ENCODE data around the gene PTRH1. TPM values are rescaled to one million over a fixed set of nuclear protein-coding genes. Genes with fewer than 3 reads are reported as not detected.

The PTRH1 gene
- total RNA-seq, 1 donor from 2014 or later = 9.1 TPM

DNA sequence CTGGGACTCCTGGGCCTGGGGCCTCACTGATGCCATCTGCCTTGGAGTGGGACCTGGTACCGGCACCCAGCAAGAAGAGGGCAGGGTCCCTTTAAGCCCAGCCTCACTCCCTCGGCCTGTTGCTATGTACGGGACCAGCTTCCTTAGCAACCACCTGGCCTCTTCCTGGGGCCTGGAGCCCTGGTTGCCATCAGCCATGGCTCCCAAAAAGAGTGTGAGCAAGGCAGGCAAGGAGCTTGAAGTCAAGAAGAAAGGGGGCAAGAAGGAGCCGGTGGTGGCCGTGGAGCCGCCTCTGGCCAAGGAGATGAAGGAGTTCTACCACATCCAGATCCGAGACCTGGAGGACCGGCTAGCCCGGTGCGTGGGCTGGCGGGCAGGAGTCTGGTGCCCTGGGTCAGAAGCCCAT lies 8.6 kb downstream of the PTRH1 start, which contains the start of gene CFAP157:
Gene CFAP157, plus strand, starts transcription at position 153 of the 406 bp plus-strand sequence. Its CDS starts 44 bp downstream, at position 197.
- Histone ChIP-seq H3K4me3 (no peak within 1 kb of the TSS), H3K27ac (no peak within 1 kb of the TSS), H3K4me1 (no peaks in the 10 kb centered on the region), H3K36me3 (peaks cover 3% of the 10 kb centered on the region), H3K27me3 (ENCODE audit: low read depth) (no peaks in the 10 kb centered on the region), H3K9me3 (no peaks in the 10 kb centered on the region)
- intact Hi-C loops (cut with DNase I) = no loop called here
- ATAC-seq = peak; percentile 31 to 40
- TF ChIP-seq, protein P1, sequence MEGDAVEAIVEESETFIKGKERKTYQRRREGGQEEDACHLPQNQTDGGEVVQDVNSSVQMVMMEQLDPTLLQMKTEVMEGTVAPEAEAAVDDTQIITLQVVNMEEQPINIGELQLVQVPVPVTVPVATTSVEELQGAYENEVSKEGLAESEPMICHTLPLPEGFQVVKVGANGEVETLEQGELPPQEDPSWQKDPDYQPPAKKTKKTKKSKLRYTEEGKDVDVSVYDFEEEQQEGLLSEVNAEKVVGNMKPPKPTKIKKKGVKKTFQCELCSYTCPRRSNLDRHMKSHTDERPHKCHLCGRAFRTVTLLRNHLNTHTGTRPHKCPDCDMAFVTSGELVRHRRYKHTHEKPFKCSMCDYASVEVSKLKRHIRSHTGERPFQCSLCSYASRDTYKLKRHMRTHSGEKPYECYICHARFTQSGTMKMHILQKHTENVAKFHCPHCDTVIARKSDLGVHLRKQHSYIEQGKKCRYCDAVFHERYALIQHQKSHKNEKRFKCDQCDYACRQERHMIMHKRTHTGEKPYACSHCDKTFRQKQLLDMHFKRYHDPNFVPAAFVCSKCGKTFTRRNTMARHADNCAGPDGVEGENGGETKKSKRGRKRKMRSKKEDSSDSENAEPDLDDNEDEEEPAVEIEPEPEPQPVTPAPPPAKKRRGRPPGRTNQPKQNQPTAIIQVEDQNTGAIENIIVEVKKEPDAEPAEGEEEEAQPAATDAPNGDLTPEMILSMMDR (IDR thresholded peaks at IDR 0.05) = no peak
- DNase-seq = no peak

DNA sequence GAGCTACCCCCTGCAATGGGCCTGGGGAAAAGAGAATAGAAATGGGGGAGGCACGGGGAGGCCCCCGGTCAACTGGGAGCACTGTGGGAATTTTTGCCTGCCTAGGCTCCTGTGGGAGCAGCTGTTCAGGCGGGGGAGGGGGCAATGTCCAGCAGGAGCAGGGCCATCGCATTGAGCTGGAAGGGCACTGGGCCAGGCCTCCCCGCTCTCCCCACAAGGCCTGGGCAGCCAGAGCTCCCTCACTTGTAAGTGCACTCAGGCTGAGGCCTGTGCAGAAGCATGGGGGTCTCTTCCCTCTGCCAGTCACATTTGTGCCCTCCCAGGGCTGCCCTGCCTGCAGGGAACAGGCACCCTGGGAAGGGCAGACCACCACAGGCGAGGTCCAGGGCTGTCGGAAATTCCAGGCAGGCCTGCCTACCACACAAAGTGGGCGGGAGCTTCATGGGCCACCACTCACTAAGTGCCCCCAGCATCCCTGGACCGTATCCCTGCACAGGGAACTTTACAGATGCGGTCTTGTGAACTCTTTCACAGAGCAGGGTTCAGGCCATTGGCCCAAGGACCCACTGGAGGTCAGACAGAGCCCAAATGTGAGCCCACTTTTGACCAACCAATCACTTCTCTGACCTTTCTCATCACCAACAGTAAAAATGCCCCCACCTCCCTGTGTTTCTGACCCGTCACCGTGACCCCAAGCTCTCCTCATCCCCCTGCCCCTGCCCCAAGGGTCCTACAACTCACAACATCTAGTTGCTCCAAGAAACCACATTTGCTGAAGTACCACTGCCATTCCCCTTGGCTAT lies 9.7 kb downstream of the PTRH1 start:
- Histone ChIP-seq H3K27me3 (ENCODE audit: low read depth) (no peaks in the 10 kb centered on the region), H3K4me3 (no peak overlapping the region), H3K9me3 (no peaks in the 10 kb centered on the region), H3K27ac (no peak overlapping the region), H3K36me3 (no peaks in the 10 kb centered on the region), H3K4me1 (no peaks in the 10 kb centered on the region)
- TF ChIP-seq, protein P1 (IDR thresholded peaks at IDR 0.05) = no peak
- ATAC-seq = peak in 1 of 2 donors; percentile 8
- no peak for DNase-seq
- intact Hi-C loops (cut with DNase I) = no loop called here

DNA sequence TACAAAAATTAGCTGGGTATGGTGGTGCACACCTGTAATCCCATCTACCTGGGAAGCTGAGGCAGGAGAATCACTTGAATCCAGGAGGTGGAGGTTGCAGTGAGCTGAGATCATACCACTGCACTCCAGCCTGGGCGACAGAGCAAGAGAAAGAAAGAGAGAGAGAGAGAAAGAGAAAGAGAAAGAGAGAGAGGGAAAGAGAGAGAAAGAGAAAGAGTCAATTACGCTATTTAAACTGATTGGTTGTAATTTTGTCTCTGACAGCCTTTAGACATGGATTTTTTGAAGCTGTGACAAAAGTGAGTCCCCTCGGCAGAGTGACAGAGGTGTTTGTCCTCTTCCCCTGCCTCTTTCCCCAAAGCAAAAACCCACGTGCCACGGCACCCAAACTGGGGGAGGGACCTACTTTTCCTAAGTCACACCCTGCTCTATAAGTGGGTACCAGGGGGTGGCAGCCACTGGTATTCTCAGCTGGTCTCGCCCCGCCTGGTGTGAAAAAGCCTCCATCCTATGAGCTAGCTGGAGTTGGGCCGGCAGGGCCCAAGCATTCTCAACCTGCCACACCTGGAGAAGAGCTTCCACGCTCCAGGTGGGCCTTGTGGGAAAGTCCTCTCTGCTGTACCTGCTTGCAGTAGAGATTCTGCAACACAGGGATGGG lies 12.0 kb downstream of the PTRH1 start:
- Histone ChIP-seq H3K4me1 (no peaks in the 10 kb centered on the region), H3K36me3 (no peaks in the 10 kb centered on the region), H3K27me3 (ENCODE audit: low read depth) (no peaks in the 10 kb centered on the region), H3K27ac (no peak overlapping the region), H3K9me3 (no peaks in the 10 kb centered on the region), H3K4me3 (no peak overlapping the region)
- TF ChIP-seq, protein P1 (IDR thresholded peaks at IDR 0.05) = no peak
- intact Hi-C loops (cut with DNase I) = no loop called here
- ATAC-seq (no peak), DNase-seq (no peak)

DNA sequence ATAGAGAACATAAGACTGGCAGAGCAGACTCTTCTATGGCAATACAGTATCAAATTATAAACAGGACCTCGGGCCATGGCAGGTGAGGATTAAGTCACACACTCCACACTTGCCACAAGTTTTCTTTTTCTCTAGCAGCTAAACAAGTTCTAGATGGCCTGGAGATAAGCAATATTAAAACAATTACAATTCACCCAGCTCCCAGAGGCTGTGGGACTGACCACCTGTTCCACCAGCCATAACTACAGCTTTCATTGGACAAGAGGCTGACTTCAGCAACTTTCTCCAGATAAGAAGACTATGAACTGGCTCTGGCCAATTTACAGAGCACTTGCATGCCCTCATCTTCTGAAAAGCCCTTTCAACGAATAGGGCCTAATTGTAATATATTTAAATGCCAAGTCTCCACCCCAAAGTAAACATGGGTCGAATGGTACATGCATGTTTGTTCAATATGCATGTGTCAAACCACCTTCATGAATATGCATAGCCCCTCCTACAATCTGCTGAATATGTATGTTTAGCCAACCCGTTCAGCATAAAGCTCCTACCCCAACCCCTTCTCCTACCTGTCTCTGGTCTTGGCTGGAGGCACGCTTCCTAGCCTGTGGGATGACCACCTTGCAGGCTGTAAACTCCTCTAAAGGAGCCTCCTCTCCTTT lies 14.7 kb downstream of the PTRH1 start:
- ATAC-seq (no peak), DNase-seq (no peak)
- H3K27ac ChIP-seq = no peak overlapping the region
- no peaks in the 10 kb centered on the region for H3K36me3 ChIP-seq
- no peaks in the 10 kb centered on the region for H3K9me3 ChIP-seq
- intact Hi-C loops (cut with DNase I) = no loop called here
- H3K4me1 ChIP-seq = no peaks in the 10 kb centered on the region
- no peak overlapping the region for H3K4me3 ChIP-seq
- no peaks in the 10 kb centered on the region for H3K27me3 ChIP-seq (ENCODE audit: low read depth)
- TF ChIP-seq, protein P1 (IDR thresholded peaks at IDR 0.05) = no peak

DNA sequence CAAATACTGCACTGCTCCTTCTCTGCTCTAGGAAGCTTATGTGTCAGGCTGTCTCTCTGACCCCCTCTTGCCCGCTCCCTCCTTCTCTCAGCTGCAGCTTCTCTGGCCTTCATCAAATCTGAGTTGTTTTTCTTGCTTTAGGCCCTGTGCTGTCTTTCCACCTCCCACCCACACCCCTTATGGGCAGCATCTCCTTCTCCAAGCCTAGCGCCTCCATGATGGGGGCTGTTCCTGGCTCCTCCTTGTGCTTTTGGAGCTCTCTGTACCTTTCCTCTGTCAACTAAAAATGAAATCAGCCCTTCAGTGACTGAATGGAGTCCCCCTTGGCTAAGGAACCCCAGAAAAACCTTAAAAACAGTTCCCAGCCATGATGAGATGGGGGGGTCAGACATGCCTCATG lies 15.3 kb downstream of the PTRH1 start:
- Histone ChIP-seq H3K36me3 (no peaks in the 10 kb centered on the region), H3K27me3 (ENCODE audit: low read depth) (no peaks in the 10 kb centered on the region), H3K27ac (peak overlapping the region; percentile 92), H3K9me3 (no peaks in the 10 kb centered on the region), H3K4me1 (no peaks in the 10 kb centered on the region), H3K4me3 (no peak overlapping the region)
- ATAC-seq (no peak), DNase-seq (no peak)
- TF ChIP-seq, protein P1 (IDR thresholded peaks at IDR 0.05) = no peak
- intact Hi-C loops (cut with DNase I) = no loop called here
